GM19438 (cell line): ENCODE measurements around the gene PGLYRP3.

Experiments
- ATAC-seq: cut with Tn5 transposase; IDR thresholded peaks from one replicate; pipeline ENCODE4 v1.9.1; 2021; ENCODE audit warnings: low read depth; ENCODE audit not compliant: unreplicated experiment

Gene PGLYRP3

GRCh38 chr1:153312570-153313186 lies at the start of gene PGLYRP3:
PGLYRP3 (minus strand) TSS chr1:153312952; CDS start chr1:153310665, 2,287 bp downstream.
- ATAC-seq = no peak

DNA sequence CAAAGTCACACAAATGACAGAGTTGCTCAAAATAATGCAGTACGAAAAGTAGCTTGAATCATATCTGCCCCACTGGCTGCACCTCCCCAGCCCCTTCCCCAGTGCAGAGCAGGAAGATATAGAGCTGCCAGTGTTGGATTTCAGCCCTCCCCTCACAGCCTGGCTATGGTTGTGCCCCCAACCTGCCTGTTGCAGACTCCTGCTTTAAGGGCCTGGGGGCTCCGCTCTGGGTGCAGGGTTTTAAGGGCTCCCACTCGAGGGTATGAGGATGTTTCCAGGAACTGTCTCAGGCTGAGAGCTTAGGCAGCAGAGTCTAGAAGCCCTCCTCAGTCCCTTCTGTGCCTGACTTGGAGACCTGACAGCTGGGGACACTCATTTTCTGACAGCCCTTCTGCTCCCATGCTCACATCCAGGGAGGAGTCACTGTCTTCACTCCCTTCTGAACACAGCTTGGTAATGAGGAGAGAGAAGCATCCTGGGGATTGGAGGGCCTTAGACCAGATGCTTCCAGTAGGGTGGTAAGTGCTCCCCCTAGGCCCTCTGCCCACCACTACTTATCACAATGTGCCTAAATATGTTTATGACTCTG lies 49.5 kb upstream of the PGLYRP3 start:
- no peak for ATAC-seq

DNA sequence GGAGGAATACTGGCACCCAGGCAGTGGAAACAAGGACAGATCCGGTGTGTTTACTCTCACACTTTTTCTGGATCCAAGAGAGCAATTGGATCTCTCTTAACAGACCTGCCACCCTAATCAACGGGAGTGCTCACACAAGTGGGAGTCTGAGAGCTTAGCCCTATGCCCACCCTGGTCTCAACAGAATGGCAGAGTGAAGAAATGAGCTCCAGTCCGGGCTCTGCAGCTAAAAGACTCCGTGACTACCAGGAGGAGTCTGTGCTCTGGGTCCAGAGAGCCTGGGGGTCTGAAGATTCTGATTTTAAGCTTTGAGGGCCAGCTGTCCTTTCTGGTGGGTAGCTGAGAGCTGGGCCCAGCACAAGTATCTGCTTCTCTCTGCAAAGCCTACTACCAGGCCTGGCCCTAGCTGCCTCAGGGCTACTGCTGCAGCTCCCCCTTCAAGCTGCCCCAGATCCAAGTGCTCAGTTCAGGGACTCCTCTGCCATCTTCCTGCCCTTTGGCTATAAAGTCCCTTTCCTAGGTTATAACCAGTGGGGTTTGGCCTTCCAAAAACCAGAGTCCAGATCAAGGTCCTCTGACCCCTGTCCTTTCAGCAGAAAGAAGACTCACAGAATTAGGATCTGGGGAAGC lies 48.8 kb upstream of the PGLYRP3 start:
- no peak for ATAC-seq

- ATAC-seq = no peak
Observed at GRCh38 chr1:153360592-153361479, 48.1 kb upstream of the PGLYRP3 start.

DNA sequence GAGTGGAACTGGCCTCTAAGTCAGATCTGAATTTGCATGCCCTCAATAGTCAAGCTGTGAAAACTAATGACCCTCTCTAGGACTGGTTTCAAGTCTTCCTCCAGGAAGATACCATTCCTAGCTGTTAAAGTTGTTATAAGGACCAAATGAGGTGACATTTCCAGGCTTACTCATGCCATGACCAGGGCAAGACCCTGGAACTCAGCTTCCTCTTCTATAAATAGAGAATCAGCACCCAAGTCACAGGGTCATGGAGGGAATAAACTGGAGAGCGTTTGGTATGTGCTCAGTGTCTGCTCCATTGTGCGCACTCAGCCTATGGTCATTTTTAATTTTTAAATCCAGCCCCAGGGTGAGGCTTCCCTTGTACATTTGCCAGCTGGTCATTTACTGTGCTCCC lies 47.4 kb upstream of the PGLYRP3 start:
- no peak for ATAC-seq

DNA sequence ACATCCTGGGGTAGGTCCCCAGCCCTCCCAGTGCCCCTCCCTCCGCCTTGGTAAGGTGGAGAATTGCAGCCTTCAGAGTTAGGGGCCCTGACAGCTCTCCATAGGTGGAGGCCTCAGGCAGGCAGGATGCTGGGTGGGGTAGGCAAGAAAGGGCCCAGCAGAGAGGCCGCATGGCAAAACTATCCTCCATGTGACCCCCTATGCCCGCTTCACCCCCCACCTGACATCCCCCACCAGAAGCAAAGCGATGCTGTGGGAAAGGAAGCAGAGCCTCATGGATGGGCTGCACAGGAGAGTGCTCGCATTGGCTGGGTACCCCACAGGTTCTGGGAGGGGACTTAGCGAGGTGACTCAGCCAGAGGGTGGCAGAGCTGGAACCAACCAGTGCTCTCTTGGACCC lies 46.5 kb upstream of the PGLYRP3 start:
- no peak for ATAC-seq

GRCh38 chr1:153358691-153358975 lies 45.9 kb upstream of the PGLYRP3 start:
- ATAC-seq = no peak

DNA sequence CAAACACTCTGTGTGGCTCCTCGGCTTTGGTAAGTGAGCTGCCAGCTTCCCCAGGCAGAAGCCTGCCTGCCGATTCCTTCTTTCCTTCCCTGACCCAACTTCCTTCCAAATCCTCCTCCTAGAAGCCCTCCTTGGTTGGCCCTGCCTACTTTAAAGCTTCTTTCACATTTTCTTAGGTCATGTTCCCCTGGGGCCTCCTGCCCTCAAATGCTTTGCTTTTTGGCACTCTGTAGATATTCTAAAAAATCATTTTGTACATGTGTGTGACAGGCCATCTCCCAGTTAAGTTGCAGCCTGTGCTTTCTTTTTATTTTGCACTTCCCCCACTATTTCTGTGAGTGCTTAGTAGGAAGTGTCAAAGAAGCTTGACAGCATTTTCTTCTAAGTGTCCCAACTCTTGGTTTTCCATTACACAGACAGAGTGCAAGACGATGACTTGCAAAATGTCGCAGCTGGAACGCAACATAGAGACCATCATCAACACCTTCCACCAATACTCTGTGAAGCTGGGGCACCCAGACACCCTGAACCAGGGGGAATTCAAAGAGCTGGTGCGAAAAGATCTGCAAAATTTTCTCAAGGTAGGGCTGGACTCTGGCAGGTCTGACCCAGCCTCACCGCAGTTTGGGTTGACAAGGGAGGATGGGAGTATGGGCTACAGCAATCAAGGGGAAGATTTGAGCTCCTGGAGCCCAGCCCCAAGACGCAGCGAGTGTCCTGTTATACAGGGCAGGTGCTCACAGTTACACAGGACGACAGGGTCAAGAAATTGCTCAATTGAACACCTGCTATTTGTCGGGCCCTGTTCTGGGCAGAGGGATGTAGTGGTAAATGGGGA lies 45.3 kb upstream of the PGLYRP3 start, which contains the start of gene S100A9:
S100A9 (plus strand) TSS at position 2 of the 838 bp plus-strand sequence; CDS start at position 432, 430 bp downstream.
- ATAC-seq = no peak

- no peak for ATAC-seq
Observed at GRCh38 chr1:153357076-153357852, 44.5 kb upstream of the PGLYRP3 start.

DNA sequence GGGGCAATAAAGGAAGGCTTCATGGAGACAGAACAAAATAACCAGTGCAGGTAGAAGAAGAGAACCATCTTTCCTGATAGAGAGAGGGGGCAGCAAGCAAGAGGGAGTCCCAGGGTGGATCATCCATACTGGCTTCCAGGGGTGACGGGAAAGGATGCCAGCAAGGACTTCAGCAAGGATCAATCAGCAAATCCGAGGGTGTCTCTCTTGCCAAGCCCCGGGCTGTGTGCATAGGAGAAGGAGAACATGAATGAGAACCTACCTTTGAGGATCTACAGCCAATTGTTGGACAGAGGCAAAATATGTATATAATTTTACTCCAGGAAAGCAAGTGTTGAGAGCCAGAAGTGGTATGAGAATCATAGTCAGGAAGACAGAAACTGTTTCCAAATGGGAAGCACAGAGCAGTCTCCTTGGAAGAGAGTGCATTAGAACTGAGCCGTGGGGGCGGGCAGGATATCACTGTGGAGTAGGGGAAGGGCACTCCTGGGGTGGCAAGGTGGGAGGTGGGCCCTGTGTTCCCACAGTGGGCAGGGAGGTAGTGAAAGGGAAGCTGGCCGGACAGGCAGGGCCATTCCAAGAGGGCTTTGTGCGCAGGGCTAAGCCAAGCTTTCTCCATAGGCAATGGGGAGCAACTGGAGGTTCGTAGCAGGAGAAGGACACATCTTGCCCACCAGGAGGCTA lies 43.8 kb upstream of the PGLYRP3 start:
- no peak for ATAC-seq

- no peak for ATAC-seq
Observed at GRCh38 chr1:153355445-153356071, 42.8 kb upstream of the PGLYRP3 start.

GRCh38 chr1:153354515-153355193 lies 41.9 kb upstream of the PGLYRP3 start:
- ATAC-seq = no peak

GRCh38 chr1:153353226-153353947 lies 40.6 kb upstream of the PGLYRP3 start:
- no peak for ATAC-seq

- no peak for ATAC-seq
Observed at GRCh38 chr1:153352523-153352922, 39.8 kb upstream of the PGLYRP3 start.

- no peak for ATAC-seq
Observed at GRCh38 chr1:153350321-153350957, 37.7 kb upstream of the PGLYRP3 start.

DNA sequence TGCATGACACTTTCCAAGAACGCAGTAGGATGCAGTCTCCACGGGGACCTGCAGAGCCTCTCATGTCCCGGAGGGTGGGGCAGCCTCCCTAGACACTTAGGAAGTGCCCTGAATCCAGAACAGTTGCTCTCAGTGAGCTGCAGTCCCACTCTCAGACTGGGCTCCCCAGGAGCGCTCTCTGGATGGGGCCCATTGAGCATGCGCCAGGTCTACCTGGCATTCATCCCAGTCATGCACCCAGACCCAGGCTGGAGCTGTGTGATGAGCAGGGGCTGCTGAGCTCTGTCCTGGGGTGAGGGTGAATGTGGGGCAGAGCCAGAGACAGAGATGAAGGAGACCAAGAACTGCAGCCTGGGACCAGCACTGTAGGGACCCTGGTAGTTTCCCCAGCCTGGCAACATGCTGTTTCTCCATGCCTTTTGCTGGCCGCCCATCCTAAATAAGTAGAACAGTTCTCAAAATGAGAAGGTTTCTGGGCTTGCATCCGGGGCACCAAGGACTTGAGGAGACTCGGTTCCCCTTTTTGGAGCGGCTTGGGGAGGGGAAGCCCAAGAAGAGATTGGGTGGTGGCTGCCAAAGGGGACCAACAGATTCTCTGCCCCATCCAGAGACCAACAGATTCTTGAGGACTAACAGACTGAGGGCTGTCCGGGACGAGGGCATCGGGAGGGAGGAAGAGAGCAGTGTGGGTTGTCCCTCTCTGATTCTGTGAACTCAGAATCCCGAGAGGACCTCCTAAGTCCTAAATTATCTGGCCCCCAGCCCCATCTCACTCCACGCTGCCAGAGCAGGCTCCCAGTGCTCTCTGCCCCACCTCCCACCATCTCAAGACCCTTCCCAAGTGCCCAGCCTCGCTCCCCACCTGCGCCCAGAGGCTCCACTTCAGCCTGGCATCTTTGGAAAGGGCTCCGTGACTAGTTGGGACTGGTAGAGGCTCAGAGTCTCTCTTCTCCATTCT lies 36.9 kb upstream of the PGLYRP3 start:
- no peak for ATAC-seq
